ENCODE measurements around the gene RGS17.
"Not testable (repeated sequence)": the region's sequence is repeated elsewhere in the genome, so short reads cannot be mapped to it uniquely, and the experiment has no call there.

Gene RGS17

DNA sequence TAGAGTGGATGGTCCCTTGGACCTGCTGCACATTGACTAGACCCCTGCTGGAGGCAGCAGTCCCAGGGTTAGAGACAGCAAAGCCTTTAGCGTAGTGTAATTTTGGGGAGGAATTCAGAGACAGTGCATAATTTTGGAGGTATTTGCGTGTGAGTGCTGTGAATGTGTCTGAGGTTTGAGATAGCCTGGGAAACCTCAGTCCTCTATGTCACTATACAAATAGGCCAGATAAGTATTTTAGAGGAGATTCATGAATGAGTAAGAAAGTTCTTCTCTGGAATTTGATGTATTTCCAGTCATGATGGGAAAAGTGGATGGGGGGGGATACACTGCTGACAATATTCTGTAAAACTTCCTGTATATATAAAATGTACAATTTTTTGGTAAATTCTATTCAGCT lies 102.8 kb downstream of the RGS17 start:
- no peak for DNase-seq

DNA sequence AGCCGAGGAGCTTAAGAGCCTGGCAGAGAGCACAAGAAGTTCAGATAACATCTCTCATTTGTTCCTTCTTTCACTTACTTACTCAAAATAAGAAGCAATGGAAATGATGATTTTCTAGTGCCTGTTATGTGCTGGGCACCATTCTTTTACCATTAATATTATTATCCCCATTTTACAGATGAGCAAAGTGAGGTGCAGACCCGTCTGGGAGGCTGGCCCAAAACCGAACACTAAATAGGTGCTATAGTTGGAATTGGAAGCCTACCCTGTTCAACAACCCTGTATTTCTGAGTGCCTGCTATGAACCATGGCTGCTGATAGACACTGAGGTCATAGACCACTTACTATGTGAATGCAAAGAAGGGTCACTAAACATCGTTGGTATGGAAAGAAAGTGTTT lies 103.6 kb downstream of the RGS17 start:
- no peak for DNase-seq

DNA sequence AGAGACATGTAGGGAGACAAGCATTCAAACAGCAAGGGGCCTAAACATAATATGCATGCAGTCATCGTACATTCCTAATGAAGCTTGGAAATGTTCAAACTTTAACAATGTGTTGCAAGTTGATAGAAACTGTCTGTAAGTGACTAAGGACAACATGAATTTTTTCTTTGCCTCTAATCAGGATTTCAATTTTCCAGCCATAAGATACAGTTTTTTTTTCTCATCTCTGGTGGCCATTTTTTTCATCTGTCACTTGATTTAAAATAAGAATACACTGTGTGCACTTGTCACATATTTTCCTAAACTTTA lies 106.4 kb downstream of the RGS17 start:
- no peak for DNase-seq

GRCh38 chr6:153023977-153024708 lies 106.9 kb downstream of the RGS17 start:
- DNase-seq, result peak; percentile 69

GRCh38 chr6:153018355-153018754 lies 112.7 kb downstream of the RGS17 start:
- no peak for DNase-seq

DNA sequence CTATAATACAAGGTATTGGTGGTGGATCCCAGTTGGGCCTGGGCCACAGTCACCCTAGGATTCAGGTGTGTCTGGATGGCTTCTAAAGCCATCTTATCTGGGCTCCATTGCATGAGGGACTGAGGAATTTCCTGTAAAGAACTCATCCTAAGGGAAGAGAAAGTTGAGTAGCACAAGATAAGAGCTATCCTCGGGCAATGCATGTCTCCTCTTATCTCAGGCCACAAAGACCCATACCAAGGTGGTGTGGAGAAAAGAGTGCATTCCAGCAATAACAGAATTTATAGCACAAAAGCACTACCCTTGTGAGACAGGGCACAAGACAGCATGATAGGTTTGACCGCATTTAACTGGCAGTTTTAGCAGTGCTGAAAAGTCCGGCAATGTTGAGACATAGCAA lies 114.2 kb downstream of the RGS17 start:
- no peak for DNase-seq

DNA sequence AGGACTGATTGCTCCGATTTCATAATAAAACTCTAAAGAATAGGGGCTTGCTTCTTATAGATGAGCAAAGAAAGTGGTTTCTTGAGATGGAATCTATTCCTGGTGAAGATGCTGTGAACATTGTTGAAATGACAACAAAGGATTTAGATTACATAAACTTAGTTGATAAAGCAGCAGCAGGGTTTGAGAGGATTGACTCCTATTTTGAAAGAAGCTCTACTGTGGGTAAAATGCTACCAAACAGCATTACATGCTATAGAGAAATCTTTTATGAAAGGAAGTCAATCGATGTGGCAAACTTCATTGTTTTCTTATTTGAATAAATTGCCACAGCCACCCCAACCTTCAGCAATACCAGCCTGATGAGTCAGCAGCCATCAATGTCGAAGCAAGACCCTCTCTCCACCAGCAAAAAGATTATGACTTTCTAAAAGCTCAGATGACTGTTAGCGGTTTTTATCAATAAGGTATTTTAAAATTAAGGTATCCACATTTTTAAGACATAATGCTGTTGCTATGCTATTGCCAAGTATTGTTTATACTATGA lies 115.9 kb downstream of the RGS17 start:
- DNase-seq, result no peak

GRCh38 chr6:153013438-153013837 lies 117.6 kb downstream of the RGS17 start:
- no peak for DNase-seq

DNA sequence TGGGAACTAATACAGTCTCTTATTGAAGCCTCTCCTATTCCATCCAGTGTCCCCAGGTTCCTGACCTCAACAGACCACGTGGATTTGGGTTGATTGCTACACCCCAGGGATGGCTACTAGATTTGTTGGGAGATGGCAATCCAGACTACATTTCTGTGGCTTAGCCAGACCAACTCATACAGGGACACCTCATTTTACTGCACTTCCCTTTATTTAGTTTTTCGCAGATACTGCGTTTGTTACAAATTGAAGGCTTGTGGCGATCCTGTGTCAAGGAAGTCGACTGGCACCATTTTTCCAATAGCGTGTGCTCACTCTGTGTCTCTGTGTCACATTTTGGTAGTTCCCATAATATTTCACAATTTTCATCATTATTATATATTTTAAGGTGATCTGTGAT lies 118.2 kb downstream of the RGS17 start:
- no peak for DNase-seq

GRCh38 chr6:153003366-153003690 lies 127.8 kb downstream of the RGS17 start:
- DNase-seq, result no peak

DNA sequence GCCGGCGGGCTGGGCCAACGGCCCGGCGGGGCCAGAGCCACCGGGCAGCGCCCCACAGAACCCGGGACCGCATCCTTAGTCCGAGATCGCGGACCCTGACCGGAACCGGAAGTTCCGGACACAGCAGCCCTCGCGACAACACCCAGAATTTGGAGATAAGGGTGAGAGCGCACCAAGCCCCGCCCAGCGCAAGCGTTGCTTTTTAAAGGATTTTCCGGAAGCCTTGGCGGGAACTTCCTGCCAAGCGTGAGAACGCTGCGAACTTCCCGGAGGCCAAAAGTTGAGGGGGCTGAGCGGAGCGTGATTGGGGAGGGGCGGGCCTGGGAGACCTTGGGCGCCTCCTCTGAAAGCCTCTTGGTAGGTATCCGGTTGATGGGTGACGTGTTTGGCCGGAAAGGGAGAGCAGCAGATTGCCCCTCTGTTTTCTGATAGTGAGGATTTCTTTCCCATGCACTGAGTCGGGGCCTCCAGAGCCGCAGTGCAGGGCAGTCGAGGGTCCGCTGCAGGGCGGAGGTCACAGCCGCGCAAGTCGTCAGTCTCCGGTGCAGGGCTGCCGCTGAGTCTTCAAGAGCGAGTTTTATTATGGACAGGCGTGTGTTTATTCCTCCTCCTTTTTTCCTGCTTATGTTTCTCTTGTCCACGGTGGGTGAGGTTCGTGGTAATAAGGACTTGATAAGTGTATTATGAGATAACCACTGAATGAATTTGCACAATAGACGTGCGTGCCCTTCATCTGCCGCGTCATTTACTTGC lies 128.3 kb downstream of the RGS17 start, which contains the start of gene MTRF1L:
Gene MTRF1L, minus strand, starts transcription at position 97 of the 753 bp plus-strand sequence. Its CDS starts 24 bp downstream, at position 73.
- peak; percentile 96 for DNase-seq

- DNase-seq, result peak; percentile 14
These were observed 129.1 kb downstream of the RGS17 start for GRCh38 chr6:153001767-153002612.

DNA sequence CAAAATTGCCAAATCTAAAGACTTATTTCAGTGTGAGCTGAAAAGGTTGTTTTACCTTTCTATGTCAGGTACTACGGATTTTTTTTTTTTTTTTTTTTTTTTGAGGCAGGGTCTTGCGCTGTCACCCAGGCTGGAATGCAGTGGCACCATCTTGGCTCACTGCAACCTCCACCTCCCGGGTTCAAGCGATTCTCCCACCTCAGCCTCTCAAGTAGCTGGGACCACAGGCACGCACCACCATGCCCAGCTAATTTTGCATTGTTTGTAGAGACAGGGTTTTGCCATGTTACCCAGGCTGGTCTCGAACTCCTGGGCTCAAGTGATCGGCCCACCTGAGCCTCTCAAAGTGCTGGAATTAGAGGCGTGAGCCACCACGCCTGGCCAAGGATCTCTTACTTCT lies 130.3 kb downstream of the RGS17 start:
- DNase-seq, result not testable (repeated sequence)

DNA sequence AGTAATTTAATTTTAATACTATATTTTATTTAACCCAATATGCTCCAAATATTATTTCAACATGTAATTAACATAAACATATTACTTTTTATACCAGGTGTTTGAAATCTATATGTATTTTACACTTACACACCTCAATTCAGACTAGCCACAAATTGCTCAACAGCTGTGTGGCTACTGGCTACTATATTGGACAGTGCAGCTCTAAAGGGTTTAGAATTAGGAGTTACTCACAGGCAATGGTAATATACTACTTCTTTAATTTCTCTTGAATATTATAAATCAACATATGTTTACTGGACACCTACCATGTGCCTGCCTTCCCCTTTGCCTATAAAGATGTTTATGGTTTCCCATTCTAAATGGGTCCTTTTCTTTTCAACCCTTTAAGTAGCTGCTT lies 130.8 kb downstream of the RGS17 start:
- no peak for DNase-seq

GRCh38 chr6:152999538-152999937 lies 131.5 kb downstream of the RGS17 start:
- DNase-seq, result not testable (repeated sequence)

GRCh38 chr6:152993847-152994246 lies 137.2 kb downstream of the RGS17 start:
- no peak for DNase-seq

- DNase-seq, result no peak
These were observed 137.7 kb downstream of the RGS17 start for GRCh38 chr6:152993431-152993830.

GRCh38 chr6:152986978-152987377 lies 144.1 kb downstream of the RGS17 start:
- no peak for DNase-seq

GRCh38 chr6:152985300-152985699 lies 145.8 kb downstream of the RGS17 start:
- not testable (repeated sequence) for DNase-seq

DNA sequence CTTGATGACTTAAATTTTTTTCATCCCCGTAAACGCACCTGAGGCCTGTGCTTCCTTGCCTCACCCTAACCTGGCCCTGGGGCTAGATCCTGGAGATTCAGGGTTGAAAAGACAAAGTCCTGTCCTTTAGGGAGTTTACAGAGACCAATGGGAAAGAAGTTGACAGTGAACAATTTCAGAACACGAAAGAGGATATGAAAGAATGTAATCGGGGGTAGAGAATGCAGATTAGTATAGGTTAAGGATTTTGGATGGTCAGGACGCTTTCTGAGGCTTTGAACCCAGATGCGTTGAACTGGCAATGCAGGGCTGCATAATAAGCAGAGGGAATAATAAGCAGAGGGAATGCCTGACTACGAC lies 146.6 kb downstream of the RGS17 start:
- no peak for DNase-seq

DNA sequence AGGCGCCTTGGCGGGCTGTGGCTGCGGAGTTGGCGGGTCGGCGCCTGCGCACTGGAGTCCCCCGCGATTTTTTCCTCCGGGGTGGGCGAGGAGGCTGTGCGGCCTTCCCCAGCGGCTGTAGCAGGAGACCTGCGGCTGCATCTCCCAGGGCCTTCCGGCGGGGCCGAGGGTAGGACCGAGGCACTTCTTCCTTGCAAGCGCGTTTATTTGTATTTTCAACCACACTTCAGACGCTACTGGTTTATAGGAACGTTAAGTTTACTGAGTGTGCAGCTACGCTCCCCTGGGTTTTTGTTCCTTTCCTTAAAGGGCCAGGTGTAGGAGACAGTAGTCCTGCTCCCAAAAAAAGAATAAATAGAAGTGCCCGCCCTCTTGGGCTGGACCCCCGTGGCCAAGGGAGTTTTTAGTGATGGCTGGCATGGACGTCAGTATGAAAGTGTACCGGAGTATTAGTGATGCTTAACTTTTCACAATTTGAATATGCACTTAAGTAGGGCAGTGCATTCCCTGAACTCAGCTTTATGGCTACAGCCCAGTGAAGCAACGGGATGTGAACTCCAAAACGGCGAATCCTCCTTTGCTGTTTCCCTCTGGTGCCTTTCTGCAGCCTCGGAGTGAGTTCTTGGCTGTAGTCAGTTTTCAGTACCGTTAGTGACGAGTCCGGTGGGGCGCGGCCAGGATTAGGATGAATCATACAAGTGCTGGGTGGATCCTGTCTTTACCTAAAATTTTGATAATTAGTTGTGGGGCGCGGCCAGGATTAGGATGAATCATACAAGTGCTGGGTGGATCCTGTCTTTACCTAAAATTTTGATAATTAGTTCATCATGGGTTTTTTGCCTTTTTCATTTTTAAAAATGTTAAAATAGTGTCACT lies 147.2 kb downstream of the RGS17 start:
- peak; percentile 98 for DNase-seq

GRCh38 chr6:152982904-152983636 lies 148.0 kb downstream of the RGS17 start, which contains the start of gene FBXO5:
TSS of gene FBXO5 (minus strand) at chr6:152983041. CDS start at chr6:152982959, 82 bp downstream.
- DNase-seq, result peak; percentile 98
